Measurements from ENCODE around the gene HOXD9.

GRCh38 chr2:176138923-176139660, 16.6 kb downstream of the HOXD9 start:
- no peak for TF ChIP-seq POLR2A (IDR thresholded peaks at IDR 0.05)
- no peak for TF ChIP-seq CTCF (IDR thresholded peaks at IDR 0.05)
